Smooth muscle cell (in vitro differentiated cells): ENCODE measurements around the gene BTAF1. TPM values are rescaled to one million over a fixed set of nuclear protein-coding genes. Genes with fewer than 3 reads are reported as not detected.

Experiments
- DNase-seq: peaks from one replicate; lab custom pipeline; 2025; ENCODE audit not compliant: unreplicated experiment; lab: John Stamatoyannopoulos, UW
- H2AFZ ChIP-seq: fragments of 200-600 bp; sonication (generic); 2 replicates; pipeline ENCODE4 v1.6.0; 2016; ENCODE audit warnings: antibody characterized with exemption, low read depth, mild to moderate bottlenecking
- H3F3A ChIP-seq: fragments of 200-600 bp; sonication (generic); 2 replicates; pipeline ENCODE4 v1.6.0; 2017; ENCODE audit warnings: antibody characterized with exemption, low read depth
- H3K27ac ChIP-seq: fragments of 200-600 bp; sonication (generic); 2 replicates; pipeline ENCODE4 v1.5.1; 2016; ENCODE audit warnings: low read depth, mild to moderate bottlenecking
- H3K27me3 ChIP-seq: fragments of 200-600 bp; sonication (generic); 2 replicates; pipeline ENCODE4 v1.6.1; 2016; ENCODE audit warnings: low read depth, mild to moderate bottlenecking
- H3K36me3 ChIP-seq: fragments of 200-600 bp; sonication (generic); 2 replicates; pipeline ENCODE4 v1.5.1; 2016; ENCODE audit warnings: low read depth
- H3K4me1 ChIP-seq: fragments of 200-600 bp; sonication (generic); 2 replicates; pipeline ENCODE4 v1.5.1; 2016; ENCODE audit warnings: low read depth
- H3K4me2 ChIP-seq: fragments of 200-600 bp; sonication (generic); 2 replicates; pipeline ENCODE4 v1.6.0; 2016; ENCODE audit warnings: mild to moderate bottlenecking
- H3K4me3 ChIP-seq: fragments of 200-600 bp; sonication (generic); 2 replicates; pipeline ENCODE4 v1.5.1; 2016; ENCODE audit warnings: mild to moderate bottlenecking
- H3K79me2 ChIP-seq: fragments of 200-600 bp; sonication (generic); 2 replicates; pipeline ENCODE4 v1.6.0; 2016; ENCODE audit warnings: low read depth, mild to moderate bottlenecking
- H3K9ac ChIP-seq: fragments of 200-600 bp; sonication (generic); 2 replicates; pipeline ENCODE4 v1.6.0; 2016; ENCODE audit warnings: low read depth
- H3K9me3 ChIP-seq: fragments of 200-600 bp; sonication (generic); replicated peaks from 2 replicates; pipeline ENCODE4 v1.5.1; 2016; ENCODE audit warnings: low read depth
- H4K20me1 ChIP-seq: fragments of 200-600 bp; sonication (generic); 2 replicates; pipeline ENCODE4 v1.6.0; 2016; ENCODE audit warnings: low read depth
- WGBS: methylation state at CpG from one replicate; pipeline ENCODE4 v1.1.7; 2016; ENCODE audit warnings: low lambda C conversion rate; 5-methylcytosine and 5-hydroxymethylcytosine counted together
- polyA plus RNA-seq: library from polyadenylated mRNA; unstranded; fragments of >200 nt; fragmentation: Nextera tagmentation; extraction: Ambion mirVana; gene quantifications from 2 replicates; pipeline ENCODE4 v1.2.1, GENCODE V29; 2016
- total RNA-seq: library from RNA; depleted of rRNA; stranded (reverse); fragments of >200 nt; gene quantifications from 2 replicates; pipeline ENCODE4 v1.2.3, GENCODE V29; 2014
- TF ChIP-seq, protein P1 (sequence below): fragments of 200-600 bp; sonication (generic); IDR thresholded peaks from 2 replicates; pipeline ENCODE4 v1.5.1; 2017; ENCODE audit warnings: borderline replicate concordance, mild to moderate bottlenecking, antibody characterized with exemption; ENCODE audit not compliant: insufficient read depth, poor library complexity, severe bottlenecking

The BTAF1 gene
- total and polyA plus RNA-seq, 2 experiments from 2014 or later, result 13.2 to 47.3 TPM

DNA sequence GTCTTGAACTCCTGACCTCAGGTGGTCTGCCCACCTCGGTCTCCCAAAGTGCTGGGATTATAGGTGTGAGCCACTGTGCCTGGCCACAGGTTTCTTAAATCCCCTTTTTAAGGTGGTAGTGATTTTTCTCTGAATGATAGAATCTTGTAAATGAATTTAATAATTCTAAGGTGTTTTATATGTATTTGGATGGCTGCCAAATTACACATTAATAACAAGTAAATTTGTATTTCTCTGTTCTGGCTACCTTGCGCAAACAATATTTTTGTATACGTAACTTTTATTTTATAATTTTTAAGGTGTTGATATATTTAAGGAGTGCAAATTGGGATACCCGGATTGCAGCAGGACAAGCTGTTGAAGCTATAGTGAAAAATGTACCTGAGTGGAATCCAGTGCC is 16.1 kb downstream of the BTAF1 start:
- Histone ChIP-seq H3K4me2 (no peak overlapping the region), H3K36me3 (peaks cover 20% of the 10 kb centered on the region), H4K20me1 (peaks cover 84% of the 10 kb centered on the region), H3K27ac (no peak overlapping the region), H3K79me2 (peaks cover 69% of the 10 kb centered on the region), H3K4me1 (no peaks in the 10 kb centered on the region), H3K9ac (no peak overlapping the region), H2AFZ (no peak overlapping the region), H3F3A (no peaks in the 10 kb centered on the region), H3K27me3 (no peaks in the 10 kb centered on the region), H3K9me3 (no peaks in the 10 kb centered on the region), H3K4me3 (no peak overlapping the region)
- no peak for DNase-seq
- TF ChIP-seq, protein P1, sequence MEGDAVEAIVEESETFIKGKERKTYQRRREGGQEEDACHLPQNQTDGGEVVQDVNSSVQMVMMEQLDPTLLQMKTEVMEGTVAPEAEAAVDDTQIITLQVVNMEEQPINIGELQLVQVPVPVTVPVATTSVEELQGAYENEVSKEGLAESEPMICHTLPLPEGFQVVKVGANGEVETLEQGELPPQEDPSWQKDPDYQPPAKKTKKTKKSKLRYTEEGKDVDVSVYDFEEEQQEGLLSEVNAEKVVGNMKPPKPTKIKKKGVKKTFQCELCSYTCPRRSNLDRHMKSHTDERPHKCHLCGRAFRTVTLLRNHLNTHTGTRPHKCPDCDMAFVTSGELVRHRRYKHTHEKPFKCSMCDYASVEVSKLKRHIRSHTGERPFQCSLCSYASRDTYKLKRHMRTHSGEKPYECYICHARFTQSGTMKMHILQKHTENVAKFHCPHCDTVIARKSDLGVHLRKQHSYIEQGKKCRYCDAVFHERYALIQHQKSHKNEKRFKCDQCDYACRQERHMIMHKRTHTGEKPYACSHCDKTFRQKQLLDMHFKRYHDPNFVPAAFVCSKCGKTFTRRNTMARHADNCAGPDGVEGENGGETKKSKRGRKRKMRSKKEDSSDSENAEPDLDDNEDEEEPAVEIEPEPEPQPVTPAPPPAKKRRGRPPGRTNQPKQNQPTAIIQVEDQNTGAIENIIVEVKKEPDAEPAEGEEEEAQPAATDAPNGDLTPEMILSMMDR, result no peak
- 98% methylated on average over 4 of the region's 4 CpGs for WGBS

GRCh38 chr10:91941426-91941825 is 17.9 kb downstream of the BTAF1 start:
- H3K4me2 ChIP-seq, result no peak overlapping the region
- H2AFZ ChIP-seq, result no peak overlapping the region
- 94% methylated on average over 1 of the region's 1 CpG for WGBS
- H3K9me3 ChIP-seq, result no peaks in the 10 kb centered on the region
- peaks cover 53% of the 10 kb centered on the region for H3K79me2 ChIP-seq
- no peak for DNase-seq
- TF ChIP-seq, protein P1, result no peak
- H3K9ac ChIP-seq, result no peak overlapping the region
- H3F3A ChIP-seq, result no peaks in the 10 kb centered on the region
- no peaks in the 10 kb centered on the region for H3K4me1 ChIP-seq
- H3K27ac ChIP-seq, result no peak overlapping the region
- H3K36me3 ChIP-seq, result peaks cover 16% of the 10 kb centered on the region
- H4K20me1 ChIP-seq, result peaks cover 74% of the 10 kb centered on the region
- no peak overlapping the region for H3K4me3 ChIP-seq
- H3K27me3 ChIP-seq, result no peaks in the 10 kb centered on the region

GRCh38 chr10:91944880-91945630 is 21.5 kb downstream of the BTAF1 start:
- H3K79me2 ChIP-seq, result peaks cover 25% of the 10 kb centered on the region
- WGBS, result 95% methylated on average over 5 of the region's 5 CpGs
- H3K9me3 ChIP-seq, result no peaks in the 10 kb centered on the region
- H3K4me3 ChIP-seq, result no peak overlapping the region
- no peaks in the 10 kb centered on the region for H3K27me3 ChIP-seq
- H3K9ac ChIP-seq, result no peak overlapping the region
- H3F3A ChIP-seq, result no peaks in the 10 kb centered on the region
- no peak for DNase-seq
- H3K4me1 ChIP-seq, result no peaks in the 10 kb centered on the region
- H2AFZ ChIP-seq, result no peak overlapping the region
- H4K20me1 ChIP-seq, result peaks cover 66% of the 10 kb centered on the region
- TF ChIP-seq, protein P1, result no peak
- H3K27ac ChIP-seq, result peak overlapping the region; percentile 55
- H3K36me3 ChIP-seq, result peaks cover 15% of the 10 kb centered on the region
- no peak overlapping the region for H3K4me2 ChIP-seq

GRCh38 chr10:91953600-91954160 is 30.1 kb downstream of the BTAF1 start:
- Histone ChIP-seq H3K4me2 (no peak overlapping the region), H3K27ac (no peak overlapping the region), H3K9ac (no peak overlapping the region), H3K4me1 (no peaks in the 10 kb centered on the region), H2AFZ (no peak overlapping the region), H3K27me3 (no peaks in the 10 kb centered on the region), H3K79me2 (peaks cover 3% of the 10 kb centered on the region), H3F3A (no peaks in the 10 kb centered on the region), H3K4me3 (no peak overlapping the region), H3K36me3 (peaks cover 17% of the 10 kb centered on the region), H4K20me1 (peaks cover 40% of the 10 kb centered on the region), H3K9me3 (no peaks in the 10 kb centered on the region)
- whole genome bisulfite sequencing, result 93% methylated on average over 2 of the region's 2 CpGs
- DNase-seq, result no peak
- TF ChIP-seq, protein P1, result no peak
